ENCODE data around the gene LEO1.
"Not testable (repeated sequence)": the region's sequence is repeated elsewhere in the genome, so short reads cannot be mapped to it uniquely, and the experiment has no call there.

Gene LEO1

DNA sequence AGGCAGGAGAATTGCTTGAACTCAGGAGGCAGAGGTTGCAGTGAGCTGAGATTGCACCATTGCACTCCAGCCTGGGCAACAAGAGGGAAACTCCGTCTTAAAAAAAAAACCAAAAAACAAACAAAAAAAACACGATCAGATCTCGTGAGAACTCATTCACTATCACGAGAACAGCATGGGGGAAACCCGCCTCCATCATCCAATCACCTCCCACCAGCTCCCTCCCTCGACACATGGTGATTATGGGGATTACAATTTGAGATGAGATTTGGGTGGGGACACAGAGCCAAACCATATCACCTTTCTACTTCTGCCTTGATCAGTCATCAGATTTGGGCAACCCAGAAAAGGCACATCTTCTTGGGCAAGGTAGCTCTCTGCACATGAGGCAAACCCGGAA lies 31.5 kb upstream of the LEO1 start:
- not testable (repeated sequence) for DNase-seq

- no peak for DNase-seq
Measured at GRCh38 chr15:52002351-52002750, 30.8 kb upstream of the LEO1 start.

DNA sequence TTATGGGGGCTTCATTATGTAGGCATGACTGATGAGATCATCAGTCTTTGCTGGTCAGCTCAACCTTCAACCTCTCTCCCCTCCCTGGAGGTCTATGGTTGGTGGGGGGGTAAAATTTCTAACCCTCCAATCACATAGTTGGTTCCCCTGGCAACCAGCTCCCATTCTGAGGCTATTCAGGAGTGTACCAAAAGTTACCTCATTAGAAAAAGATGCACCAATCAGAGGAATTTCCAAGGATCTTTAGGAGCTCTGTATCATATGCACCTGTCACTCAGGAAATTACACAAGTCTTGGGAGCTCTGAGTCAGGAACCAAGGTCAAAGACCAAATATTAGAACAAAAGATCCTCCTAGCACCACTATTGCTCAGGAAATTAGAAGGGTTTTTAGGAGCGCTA lies 21.4 kb upstream of the LEO1 start:
- no peak for DNase-seq

- DNase-seq, result no peak
Measured at GRCh38 chr15:51991141-51991540, 19.6 kb upstream of the LEO1 start.

DNA sequence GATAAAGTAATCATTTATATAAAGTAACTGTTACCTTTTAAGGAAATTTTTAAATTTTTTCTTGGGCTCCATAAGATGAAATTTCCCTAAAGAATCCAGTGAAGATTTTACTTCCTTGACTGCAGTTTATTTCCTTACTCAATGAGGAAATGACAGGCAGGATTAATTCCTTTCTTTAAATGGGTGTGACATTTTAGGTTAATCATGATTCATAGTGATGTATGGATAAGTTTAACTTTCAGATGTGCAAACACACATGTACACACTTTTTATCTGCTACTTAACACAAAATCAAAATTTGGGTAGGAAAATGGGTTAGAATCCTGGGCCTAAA lies 11.2 kb upstream of the LEO1 start:
- DNase-seq, result no peak

- no peak for DNase-seq
Measured at GRCh38 chr15:51982013-51982769, 10.6 kb upstream of the LEO1 start.

DNA sequence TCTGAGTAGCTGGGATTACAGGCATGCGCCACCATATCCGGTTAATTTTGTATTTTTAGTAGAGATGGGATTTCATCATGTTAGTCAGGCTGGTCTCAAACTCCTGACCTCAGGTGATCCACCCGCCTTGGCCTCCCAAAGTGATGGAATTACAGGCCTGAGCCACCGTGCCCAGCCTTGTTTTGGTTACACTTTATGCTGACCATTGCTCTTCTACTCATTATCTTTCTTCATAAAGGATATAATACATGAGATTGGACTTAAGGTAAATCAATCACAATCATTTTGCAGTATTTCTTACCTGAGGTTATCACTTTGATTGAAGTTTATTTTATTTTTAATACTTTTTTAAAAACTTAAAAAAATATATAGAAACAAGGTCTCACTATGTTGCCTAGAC lies 2.2 kb upstream of the LEO1 start:
- DNase-seq, result no peak

GRCh38 chr15:51973220-51973619 lies 1.6 kb upstream of the LEO1 start:
- DNase-seq, result no peak

GRCh38 chr15:51971032-51971374 lies 575 bp downstream of the LEO1 start:
- no peak for DNase-seq

DNA sequence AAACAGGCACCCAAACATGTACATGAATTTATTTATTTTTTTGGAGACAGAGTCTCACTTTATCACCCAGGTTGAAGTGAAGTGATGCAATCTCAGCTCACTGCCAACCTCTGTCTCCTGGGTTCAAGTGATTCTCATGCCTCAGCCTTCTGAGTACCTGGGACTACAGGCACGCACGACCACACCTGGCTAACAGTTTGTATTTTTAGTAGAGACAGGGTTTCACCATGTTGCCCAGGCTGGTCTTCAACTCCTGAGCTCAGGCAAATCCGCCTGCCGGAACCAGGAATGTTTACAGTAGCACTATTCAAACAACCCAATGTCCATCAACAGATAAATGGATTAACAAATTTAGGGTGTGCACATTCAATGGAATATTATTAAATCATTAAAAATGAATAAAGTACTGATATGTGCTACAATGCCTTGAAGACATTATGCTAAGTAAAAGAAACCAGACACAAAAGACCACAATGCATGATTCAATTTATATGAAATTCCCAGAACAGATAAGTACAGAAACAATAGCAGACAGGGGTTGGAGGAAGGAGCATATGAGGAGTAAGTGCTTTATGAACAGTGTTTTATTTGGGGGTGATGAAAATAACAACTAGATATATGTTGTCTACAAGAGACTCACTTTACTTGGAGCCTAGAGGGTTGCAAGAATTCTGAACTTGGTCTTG lies 1.3 kb downstream of the LEO1 start:
- DNase-seq, result no peak

DNA sequence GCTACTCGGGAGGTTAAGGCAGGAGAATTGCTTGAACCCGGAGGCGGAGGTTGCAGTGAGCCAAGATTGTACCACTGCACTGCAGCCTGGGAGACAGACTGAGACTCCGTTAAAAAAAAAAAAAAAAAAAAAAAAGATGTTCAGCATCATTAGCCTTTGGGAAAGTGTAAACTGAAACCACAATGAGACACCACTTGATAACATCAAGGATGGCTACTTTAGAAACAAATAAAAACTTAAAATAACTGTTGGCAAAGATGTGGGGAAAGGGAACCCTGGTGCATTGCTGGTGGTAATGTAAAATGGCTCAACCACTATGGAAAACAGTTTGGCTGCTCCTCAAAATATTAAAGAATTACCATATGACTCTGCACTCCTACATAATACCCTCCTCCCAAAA lies 1.9 kb downstream of the LEO1 start:
- no peak for DNase-seq

DNA sequence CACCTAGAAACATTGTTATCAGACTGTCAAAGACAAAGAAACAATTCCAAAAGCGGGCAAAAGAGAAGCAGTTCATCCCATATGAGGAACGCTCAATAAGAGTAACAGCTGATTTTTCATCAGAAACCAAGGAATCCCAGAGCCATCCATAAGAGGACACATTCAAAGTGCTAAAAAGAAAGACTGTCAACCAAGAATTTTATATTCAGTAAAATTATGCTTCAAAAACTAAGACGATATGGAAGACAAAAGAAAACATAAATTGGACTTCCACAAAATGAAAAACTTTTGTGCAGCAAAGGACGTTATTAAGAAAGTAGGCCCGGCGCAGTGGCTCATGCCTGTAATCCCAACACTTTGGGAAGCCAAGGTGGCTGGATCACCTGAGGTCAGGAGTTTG lies 4.0 kb downstream of the LEO1 start:
- DNase-seq, result no peak

GRCh38 chr15:51966192-51966591 lies 5.4 kb downstream of the LEO1 start:
- DNase-seq, result no peak

DNA sequence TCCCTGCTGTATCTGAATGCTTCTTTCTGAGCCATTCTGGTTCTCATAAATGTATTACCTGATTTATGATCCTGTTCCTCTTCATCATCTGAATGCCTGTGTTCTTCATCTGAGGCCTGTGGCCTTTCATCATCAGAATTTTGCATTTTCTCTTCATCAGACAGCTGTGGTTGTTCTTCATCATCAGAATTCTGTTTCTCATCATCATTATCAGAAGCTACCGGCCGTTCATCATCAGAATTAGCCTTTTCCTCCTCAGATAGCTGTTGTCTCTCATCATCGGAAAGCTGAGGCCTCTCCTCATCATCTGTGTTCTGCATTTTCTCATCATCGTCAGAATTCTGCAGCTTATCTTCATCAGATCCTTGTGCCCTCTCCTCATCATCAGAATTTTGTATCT lies 5.9 kb downstream of the LEO1 start:
- no peak for DNase-seq

- no peak for DNase-seq
Measured at GRCh38 chr15:51955504-51955903, 16.1 kb downstream of the LEO1 start.

GRCh38 chr15:51952805-51953204 lies 18.8 kb downstream of the LEO1 start:
- DNase-seq, result no peak

- no peak for DNase-seq
Measured at GRCh38 chr15:51947124-51947523, 24.5 kb downstream of the LEO1 start.

DNA sequence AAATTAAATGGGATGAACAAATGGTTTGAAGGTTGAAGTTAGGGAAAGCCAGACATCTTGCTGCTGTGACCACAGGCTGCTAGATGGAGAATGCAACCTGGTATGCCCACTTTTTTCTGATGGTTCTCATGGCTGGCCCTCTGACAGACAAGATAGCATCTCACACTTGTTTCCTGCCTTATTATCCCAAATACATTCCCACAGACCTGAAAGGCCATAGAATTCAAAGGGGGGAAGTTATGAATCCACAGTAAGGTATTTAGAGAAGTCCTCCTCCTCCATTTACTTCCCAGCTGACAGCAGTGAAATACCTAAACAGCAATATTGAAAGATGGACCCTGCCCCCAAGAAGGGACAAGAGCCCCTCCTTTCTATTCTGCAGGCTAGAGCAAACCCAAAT lies 32.4 kb downstream of the LEO1 start:
- DNase-seq, result no peak

GRCh38 chr15:51938286-51938685 lies 33.3 kb downstream of the LEO1 start:
- DNase-seq, result no peak

DNA sequence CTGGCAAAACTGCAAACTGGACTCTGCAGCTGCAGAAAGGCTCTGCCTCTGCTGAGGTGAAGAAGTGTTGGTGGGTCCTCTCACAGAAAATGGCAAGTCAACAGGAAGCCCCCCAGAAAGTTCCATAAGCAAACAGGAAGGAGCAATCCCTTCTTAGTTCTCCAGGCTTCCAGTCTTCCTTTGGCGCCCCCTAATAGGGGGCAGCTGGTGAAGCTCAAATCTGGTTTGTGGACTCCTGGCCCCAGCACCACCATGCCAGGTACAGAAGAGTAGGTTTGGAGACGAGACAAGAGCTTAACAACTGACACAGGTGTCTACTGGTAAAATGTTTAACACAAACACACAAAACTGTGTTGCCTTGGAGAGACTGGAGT lies 35.5 kb downstream of the LEO1 start:
- DNase-seq, result no peak

DNA sequence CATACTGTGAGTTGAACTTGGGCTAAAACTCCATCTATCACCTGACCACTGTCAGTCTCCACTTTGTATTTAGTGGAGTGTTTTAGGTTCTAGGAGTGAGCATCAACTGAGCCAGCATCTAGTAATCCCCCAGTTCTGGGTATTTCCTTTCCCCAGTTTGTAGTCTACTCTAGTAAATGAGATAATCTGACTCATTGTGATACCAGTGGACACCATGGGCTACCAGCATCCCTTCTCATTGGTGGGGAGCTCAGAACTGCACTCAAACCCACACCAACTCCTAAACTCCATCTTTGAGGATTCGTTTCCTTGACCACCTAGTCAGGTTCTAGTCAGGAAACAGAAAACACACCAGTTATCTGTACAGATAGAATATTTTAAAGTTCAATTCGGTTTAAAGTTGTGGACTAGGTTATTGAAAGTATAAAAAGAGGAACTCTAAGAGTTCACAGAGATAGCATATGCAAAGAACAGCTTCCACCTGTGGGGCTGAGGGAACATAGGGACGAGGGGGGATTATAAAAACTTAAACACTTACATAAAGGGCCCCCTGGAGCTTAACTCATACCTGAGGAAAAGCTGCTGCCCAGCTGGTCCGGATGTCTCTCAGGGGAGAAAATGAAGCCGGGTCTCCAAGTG lies 36.0 kb downstream of the LEO1 start:
- DNase-seq, result no peak

- DNase-seq, result no peak
Measured at GRCh38 chr15:51932161-51932560, 39.4 kb downstream of the LEO1 start.

GRCh38 chr15:51931638-51932037 lies 39.9 kb downstream of the LEO1 start:
- DNase-seq, result no peak

DNA sequence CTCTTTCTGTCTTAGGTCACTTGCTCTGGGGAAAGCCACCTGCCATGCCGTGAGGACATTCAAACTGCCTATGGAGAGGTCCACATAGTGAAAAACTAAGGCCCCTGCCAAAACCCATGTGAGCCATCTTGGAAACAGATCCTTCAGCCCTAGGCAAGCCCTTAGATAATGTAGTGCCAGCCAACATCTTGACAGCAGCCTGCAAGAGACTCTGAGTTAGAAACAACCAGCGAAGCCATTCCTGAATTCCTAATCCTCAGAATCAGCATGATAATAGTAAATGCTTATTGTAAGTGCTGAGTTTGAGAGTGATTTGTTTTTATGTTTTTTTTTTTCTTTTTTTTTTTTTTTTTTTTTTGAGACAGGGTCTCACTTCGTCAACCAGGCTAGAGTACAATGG lies 40.6 kb downstream of the LEO1 start:
- no peak for DNase-seq

DNA sequence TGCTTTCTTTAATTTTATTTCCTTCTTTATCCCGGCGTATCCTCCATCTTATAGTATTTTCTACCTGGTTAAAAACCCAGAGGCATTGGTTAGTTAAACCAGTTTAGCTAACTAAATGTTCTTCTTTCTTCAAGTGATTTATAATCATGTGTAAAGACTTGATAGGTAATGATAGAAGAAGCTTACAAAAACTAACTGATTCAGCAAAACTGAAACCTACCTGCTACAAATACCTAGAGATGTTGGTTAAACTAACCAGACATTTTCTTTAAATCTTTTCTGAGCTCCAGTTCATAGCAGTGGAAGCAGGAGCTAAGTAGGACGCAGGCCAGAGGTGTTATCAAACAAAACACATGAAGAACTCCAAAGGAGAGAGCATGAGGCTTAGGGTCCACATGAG lies 44.8 kb downstream of the LEO1 start:
- DNase-seq, result no peak

Measured in NCI-H510A (cell line).